RWPE1 (cell line): Measurements from ENCODE around the gene FADS6.

Source experiments
- CTCF ChIA-PET: fragments of 350-600 bp; sonication (Branson Sonifier 250); formaldehyde crosslinking; extraction: SDS; loops from one replicate; lab custom pipeline; 2021; lab: Yijun Ruan, JAX
- POLR2A ChIA-PET: fragments of 400-600 bp; formaldehyde crosslinking; extraction: SDS; loops from one replicate; lab custom pipeline; 2020; ENCODE audit warnings: antibody characterized with exemption; ENCODE audit not compliant: low non-redundant PET; lab: Yijun Ruan, JAX
- DNase-seq: peaks from one replicate; pipeline ENCODE4 v3.0.0; 2012; ENCODE audit warnings: low spot score
- H3K27ac ChIP-seq: fragments of 450-650 bp; 2 replicates; pipeline ENCODE4 v1.5.1; 2017
- CTCF ChIP-seq: fragments of 450-650 bp; conservative IDR thresholded peaks from 2 replicates; pipeline ENCODE4 v1.5.1; 2017; ENCODE audit warnings: low read depth, mild to moderate bottlenecking

Gene FADS6

GRCh38 chr17:74861662-74862107, 31.7 kb downstream of the FADS6 start:
- H3K27ac ChIP-seq = no peak overlapping the region
- no peak for TF ChIP-seq CTCF
- ChIA-PET POLR2A (no interaction called here), CTCF (interaction anchor here (0.7 to 4.0 kb wide), 8 partner anchors 9 to 204 kb away, joined by 3 to 30 read pairs (median 3); no protein-coding TSS in a partner anchor)
- no peak for DNase-seq

- no peak for TF ChIP-seq CTCF
- ChIA-PET POLR2A (no interaction called here), CTCF (interaction anchor here (0.6 to 1.9 kb wide), 7 partner anchors 8 to 204 kb away, joined by 3 to 10 read pairs (median 3); partner anchors contain the start of gene FDXR)
- H3K27ac ChIP-seq = no peak overlapping the region
- no peak for DNase-seq
Observed at GRCh38 chr17:74860872-74861661, 32.4 kb downstream of the FADS6 start.

GRCh38 chr17:74860229-74860871, 33.1 kb downstream of the FADS6 start:
- DNase-seq = no peak
- no peak for TF ChIP-seq CTCF
- POLR2A ChIA-PET = no interaction called here
- H3K27ac ChIP-seq = no peak overlapping the region
- CTCF ChIA-PET = interaction anchor here (0.6 to 1.8 kb wide), 5 partner anchors 8 to 203 kb away, joined by 3 to 10 read pairs (median 3); partner anchors contain the start of gene FDXR

- CTCF ChIA-PET = interaction anchor here (0.6 to 2.6 kb wide), 5 partner anchors 13 to 401 kb away, joined by 3 to 12 read pairs (median 7); partner anchors contain the start of gene FDXR
- no peak for DNase-seq
- POLR2A ChIA-PET = no interaction called here
- no peak within 1 kb of the TSS for H3K27ac ChIP-seq
- peak; percentile 60 for TF ChIP-seq CTCF
Observed at GRCh38 chr17:74859459-74860228, 33.8 kb downstream of the FADS6 start, which contains the start of gene GRIN2C. GRIN2C (minus strand) TSS chr17:74859885; CDS start chr17:74855092, 4,793 bp downstream.

GRCh38 chr17:74858672-74859458, 34.6 kb downstream of the FADS6 start:
- H3K27ac ChIP-seq = no peak overlapping the region
- no peak for TF ChIP-seq CTCF
- ChIA-PET POLR2A (no interaction called here), CTCF (interaction anchor here (0.6 to 2.6 kb wide), 3 partner anchors 16 to 401 kb away, joined by 3 to 12 read pairs (median 3); no protein-coding TSS in a partner anchor)
- no peak for DNase-seq
